Neuronal stem cell (in vitro differentiated cells): ENCODE data around the gene MIPEP.
A peak's percentile ranks its signal among the peaks of the same experiment; 100 is the strongest.

Experiments
- DNase-seq: peaks from one replicate; pipeline ENCODE4 v3.0.0-alpha.2; 2013; ENCODE audit warnings: low spot score
- H2AFZ ChIP-seq: one replicate; pipeline ENCODE4 v1.6.1; 2013; ENCODE audit warnings: mild to moderate bottlenecking, low read length, inconsistent platforms
- H2AK5ac ChIP-seq: 2 replicates; pipeline ENCODE4 v1.6.1; 2013; ENCODE audit warnings: low read depth, mild to moderate bottlenecking, inconsistent platforms, low read length, moderate library complexity, mixed read lengths
- H2BK120ac ChIP-seq: 2 replicates; pipeline ENCODE4 v1.6.1; 2013; ENCODE audit warnings: low read depth, mild to moderate bottlenecking, inconsistent platforms, low read length, moderate library complexity, mixed read lengths
- H2BK12ac ChIP-seq: one replicate; pipeline ENCODE4 v1.6.1; 2013; ENCODE audit warnings: low read length, inconsistent platforms
- H2BK15ac ChIP-seq: 2 replicates; pipeline ENCODE4 v1.6.1; 2013; ENCODE audit warnings: mild to moderate bottlenecking, low read length, inconsistent platforms, mixed read lengths
- H2BK5ac ChIP-seq: one replicate; pipeline ENCODE4 v1.6.1; 2013; ENCODE audit warnings: inconsistent platforms, mild to moderate bottlenecking, low read length, moderate library complexity
- H3K14ac ChIP-seq: one replicate; pipeline ENCODE4 v1.6.1; 2013; ENCODE audit warnings: low read length, inconsistent platforms
- H3K18ac ChIP-seq: 2 replicates; pipeline ENCODE4 v1.6.1; 2013; ENCODE audit warnings: low read length, inconsistent platforms
- H3K23ac ChIP-seq: 2 replicates; pipeline ENCODE4 v1.6.1; 2013; ENCODE audit warnings: low read depth, mild to moderate bottlenecking, mixed read lengths, low read length, inconsistent platforms; ENCODE audit not compliant: poor library complexity
- H3K27ac ChIP-seq: replicated peaks from 3 replicates; pipeline ENCODE4 v1.5.1; 2013; ENCODE audit warnings: low read length, inconsistent platforms
- H3K27me3 ChIP-seq, 3 experiments: 2 replicates each; pipeline ENCODE4 v1.6.1; 2013; ENCODE audit warnings: low read length in 3 of 3, mild to moderate bottlenecking in 2 of 3, inconsistent platforms in 1 of 3, low read depth in 1 of 3, mixed read lengths in 1 of 3, moderate library complexity in 1 of 3; ENCODE audit not compliant: control insufficient read depth in 3 of 3, insufficient read depth in 3 of 3
- H3K36me3 ChIP-seq, 2 donors: replicated peaks in 1 of 2; 2 replicates each; pipeline ENCODE4 v1.6.1; 2013; ENCODE audit warnings: low read length in 2 of 2; ENCODE audit not compliant: control insufficient read depth in 2 of 2, insufficient read depth in 2 of 2
- H3K4ac ChIP-seq: 2 replicates; pipeline ENCODE4 v1.6.1; 2013; ENCODE audit warnings: inconsistent platforms, mild to moderate bottlenecking, low read length, moderate library complexity
- H3K4me1 ChIP-seq, 2 donors: 1 replicate in 1 of 2; 2 replicates in 1 of 2; pipeline ENCODE4 v1.6.1; 2013; ENCODE audit warnings: low read length in 2 of 2, low read depth in 1 of 2; ENCODE audit not compliant: control insufficient read depth in 2 of 2, insufficient read depth in 1 of 2
- H3K4me2 ChIP-seq: one replicate; pipeline ENCODE4 v1.6.1; 2013; ENCODE audit warnings: mild to moderate bottlenecking, low read length, inconsistent platforms; ENCODE audit not compliant: insufficient read depth, poor library complexity, severe bottlenecking
- H3K4me3 ChIP-seq, 2 donors: 2 replicates each; pipeline ENCODE4 v1.5.1; 2013; ENCODE audit warnings: low read length in 2 of 2, mild to moderate bottlenecking in 2 of 2, inconsistent platforms in 1 of 2, moderate library complexity in 1 of 2
- H3K79me1 ChIP-seq: one replicate; pipeline ENCODE4 v1.6.1; 2013; ENCODE audit warnings: low read depth, mild to moderate bottlenecking, inconsistent platforms, low read length, moderate library complexity
- H3K9ac ChIP-seq: one replicate; pipeline ENCODE4 v1.6.1; 2013; ENCODE audit warnings: mild to moderate bottlenecking, low read depth, low read length, inconsistent platforms; ENCODE audit not compliant: poor library complexity
- H3K9me3 ChIP-seq, 2 donors: replicated peaks in 1 of 2; 2 replicates each; pipeline versions ENCODE3 to v1.6.1; 2013; ENCODE audit warnings: low read length in 2 of 2, mild to moderate bottlenecking in 2 of 2, inconsistent platforms in 1 of 2, low read depth in 1 of 2, mixed read lengths in 1 of 2, moderate library complexity in 1 of 2; ENCODE audit not compliant: control insufficient read depth in 2 of 2, insufficient read depth in 1 of 2
- H4K8ac ChIP-seq: one replicate; pipeline ENCODE4 v1.6.1; 2013; ENCODE audit warnings: low read depth, mild to moderate bottlenecking, inconsistent platforms, low read length, moderate library complexity
- H4K91ac ChIP-seq: one replicate; pipeline ENCODE4 v1.6.1; 2013; ENCODE audit warnings: low read length, low read depth, mild to moderate bottlenecking, inconsistent platforms; ENCODE audit not compliant: poor library complexity
- WGBS, 2 donors: extraction: QIAGEN DNeasy Blood & Tissue Kit; methylation state at CpG; one replicate each; pipeline ENCODE4 v1.1.7; 2013; ENCODE audit warnings: missing lambda C conversion rate in 2 of 2, mixed read lengths in 1 of 2; ENCODE audit not compliant: insufficient read length in 2 of 2, insufficient replicate concordance in 1 of 2; ENCODE audit errors: extremely low coverage in 2 of 2; 5-methylcytosine and 5-hydroxymethylcytosine counted together

The MIPEP gene

DNA sequence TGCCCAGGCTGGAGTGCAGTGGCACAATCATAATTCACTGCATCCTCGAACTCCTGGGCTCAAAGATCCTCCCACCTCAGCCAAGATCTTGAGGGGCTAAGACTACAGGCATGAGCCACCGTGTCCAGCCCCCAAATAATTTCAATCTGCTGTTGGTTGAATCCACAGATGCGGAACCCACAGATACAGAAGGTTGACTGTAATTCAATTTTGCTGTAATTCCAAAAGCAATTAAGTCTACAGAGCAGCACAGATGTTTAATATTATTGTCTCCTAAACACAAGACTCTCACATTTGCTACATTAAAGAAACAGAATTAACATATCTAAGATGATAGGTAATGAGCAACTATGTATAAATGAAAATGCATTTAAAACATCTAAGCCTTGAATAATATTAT, 75.6 kb downstream of the MIPEP start:
- Histone ChIP-seq H4K91ac (no peak overlapping the region), H2AFZ (no peak overlapping the region), H3K14ac (no peak overlapping the region), H3K9ac (no peak overlapping the region), H3K36me3 (peaks cover 0 to 3% of the 10 kb centered on the region in 2 donors), H4K8ac (no peak overlapping the region), H2AK5ac (no peak overlapping the region), H2BK12ac (no peak overlapping the region), H3K4ac (no peak overlapping the region), H3K9me3 (no peaks in the 10 kb centered on the region), H2BK5ac (no peak overlapping the region), H3K4me1 (peaks cover 9 to 10% of the 10 kb centered on the region in 2 donors), H3K27ac (no peak overlapping the region), H3K4me2 (no peak overlapping the region), H3K23ac (no peak overlapping the region), H3K27me3 (no peaks in the 10 kb centered on the region), H3K18ac (no peak overlapping the region), H3K4me3 (no peak overlapping the region), H2BK15ac (no peak overlapping the region), H3K79me1 (no peaks in the 10 kb centered on the region), H2BK120ac (no peak overlapping the region)
- no peak for DNase-seq
- WGBS, 2 donors: no CpG with 5 or more reads among the region's 3 CpGs

DNA sequence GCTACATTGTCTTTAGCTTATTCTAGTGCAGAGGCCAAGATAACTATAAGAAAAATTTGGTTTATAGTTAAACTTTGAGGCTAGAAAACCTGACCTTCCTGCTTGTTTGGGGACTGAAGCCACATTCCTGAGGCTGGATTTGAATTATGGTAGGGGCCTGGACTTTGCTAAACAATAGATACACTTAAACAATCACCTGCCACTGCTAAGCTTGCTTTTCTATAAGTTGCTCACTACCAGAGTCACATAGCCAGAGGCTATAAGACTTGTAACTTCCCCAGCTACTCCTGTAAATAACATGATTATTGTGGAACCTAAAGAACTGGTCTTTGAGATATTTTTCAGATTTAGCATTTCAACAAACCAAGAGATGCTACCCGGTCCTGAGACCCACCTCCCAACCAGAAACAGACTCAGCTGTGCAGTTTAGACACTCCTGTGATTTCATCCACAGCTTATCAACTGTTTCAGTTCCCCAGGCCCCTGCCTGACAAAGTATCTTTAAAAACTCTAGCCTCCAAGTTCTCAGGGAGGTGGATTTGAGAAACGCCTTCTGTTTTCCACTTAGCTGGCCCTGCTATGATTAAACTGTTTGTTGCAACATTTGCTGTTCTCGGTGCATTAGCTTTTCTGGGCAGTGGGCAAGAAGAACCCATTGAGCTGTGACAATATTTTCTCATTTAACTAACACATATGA, 77.7 kb downstream of the MIPEP start:
- Histone ChIP-seq H3K18ac (no peak overlapping the region), H2AFZ (peak overlapping the region; percentile 54), H3K14ac (no peak overlapping the region), H3K4me1 (peaks cover 9 to 10% of the 10 kb centered on the region in 2 donors), H3K4me3 (no peak overlapping the region), H2BK120ac (no peak overlapping the region), H3K27ac (no peak overlapping the region), H3K9ac (no peak overlapping the region), H3K36me3 (peaks cover 0 to 3% of the 10 kb centered on the region in 2 donors), H2BK5ac (no peak overlapping the region), H3K4ac (no peak overlapping the region), H2BK12ac (no peak overlapping the region), H3K27me3 (no peaks in the 10 kb centered on the region), H2AK5ac (no peak overlapping the region), H3K79me1 (no peaks in the 10 kb centered on the region), H4K91ac (no peak overlapping the region), H3K9me3 (no peaks in the 10 kb centered on the region), H4K8ac (no peak overlapping the region), H2BK15ac (no peak overlapping the region), H3K23ac (no peak overlapping the region), H3K4me2 (no peak overlapping the region)
- no peak for DNase-seq
- whole genome bisulfite sequencing, 2 donors: no CpG with 5 or more reads among the region's 3 CpGs

- H2BK5ac ChIP-seq: no peak overlapping the region
- H2AK5ac ChIP-seq: no peak overlapping the region
- no peak overlapping the region for H3K4me2 ChIP-seq
- peaks cover 9 to 10% of the 10 kb centered on the region in 2 donors for H3K4me1 ChIP-seq
- H3K14ac ChIP-seq: no peak overlapping the region
- no peak for DNase-seq
- H3K27me3 ChIP-seq: no peaks in the 10 kb centered on the region
- H2BK120ac ChIP-seq: no peak overlapping the region
- H3K27ac ChIP-seq: no peak overlapping the region
- no peak overlapping the region for H3K9ac ChIP-seq
- no CpG with 5 or more reads among the region's 7 CpGs for WGBS, 2 donors
- H4K8ac ChIP-seq: no peak overlapping the region
- no peaks in the 10 kb centered on the region for H3K9me3 ChIP-seq
- H2BK15ac ChIP-seq: no peak overlapping the region
- no peaks in the 10 kb centered on the region for H3K79me1 ChIP-seq
- no peak overlapping the region for H2BK12ac ChIP-seq
- no peak overlapping the region for H3K23ac ChIP-seq
- no peak overlapping the region for H3K4me3 ChIP-seq
- no peak overlapping the region for H4K91ac ChIP-seq
- peaks cover 0 to 3% of the 10 kb centered on the region in 2 donors for H3K36me3 ChIP-seq
- peak overlapping the region; percentile 67 for H2AFZ ChIP-seq
- no peak overlapping the region for H3K4ac ChIP-seq
- H3K18ac ChIP-seq: no peak overlapping the region
Measured at GRCh38 chr13:23810685-23811240, 78.4 kb downstream of the MIPEP start.

- Histone ChIP-seq H3K4me2 (no peak overlapping the region), H2BK120ac (no peak overlapping the region), H2AFZ (no peak overlapping the region), H2BK5ac (no peak overlapping the region), H2AK5ac (no peak overlapping the region), H3K4me3 (no peak overlapping the region), H4K91ac (no peak overlapping the region), H3K4ac (no peak overlapping the region), H2BK15ac (no peak overlapping the region), H3K4me1 (peaks cover 9 to 10% of the 10 kb centered on the region in 2 donors), H3K27me3 (no peaks in the 10 kb centered on the region), H4K8ac (no peak overlapping the region), H3K9ac (no peak overlapping the region), H3K36me3 (peaks cover 0 to 3% of the 10 kb centered on the region in 2 donors), H3K14ac (no peak overlapping the region), H2BK12ac (no peak overlapping the region), H3K79me1 (no peaks in the 10 kb centered on the region), H3K18ac (no peak overlapping the region), H3K23ac (no peak overlapping the region), H3K27ac (no peak overlapping the region), H3K9me3 (no peaks in the 10 kb centered on the region)
- DNase-seq: no peak
- no CpG with 5 or more reads among the region's 1 CpG for WGBS, 2 donors
Measured at GRCh38 chr13:23808803-23809202, 80.4 kb downstream of the MIPEP start.
